Stomach (tissue), 4 donors: Measurements from ENCODE around the gene PITPNC1.

Experiments
- CTCF ChIP-seq, 7 experiments: fragments of 450-650 bp in 4 of 7; fragments of 200-600 bp in 3 of 7; sonication (generic) in 3 of 7; IDR thresholded peaks; one replicate each; pipeline ENCODE4 v1.5.1; 2016 to 2019; ENCODE audit warnings: antibody characterized with exemption in 7 of 7, control low read depth in 2 of 7, mild to moderate bottlenecking in 1 of 7
- POLR2AphosphoS5 ChIP-seq, 3 donors: sonication (generic); formaldehyde crosslinking; IDR thresholded peaks; one replicate each; pipeline ENCODE4 v1.6.1; 2016; ENCODE audit warnings: antibody characterized with exemption in 3 of 3

- TF ChIP-seq CTCF (IDR thresholded peaks at IDR 0.05) (no peak), POLR2AphosphoS5 (IDR thresholded peaks at IDR 0.05) (no peak)
These were observed 248.9 kb downstream of the PITPNC1 start for GRCh38 chr17:67625971-67626370.
